Osteoblast (primary cell): ENCODE results near the gene CXCL6. TPM values are rescaled to one million over a fixed set of nuclear protein-coding genes. Genes with fewer than 3 reads are reported as not detected.
A peak's percentile ranks its signal among the peaks of the same experiment; 100 is the strongest.

Experiments used
- DNase-seq: peaks from one replicate; pipeline ENCODE4 v3.0.0; 2011; ENCODE audit warnings: low spot score, mixed read lengths; ENCODE audit not compliant: insufficient read length; ENCODE audit errors: missing footprints
- H2AFZ ChIP-seq: 2 replicates; pipeline ENCODE4 v1.6.0; 2011; ENCODE audit warnings: mild to moderate bottlenecking, low read length
- H3K27ac ChIP-seq: 2 replicates; pipeline ENCODE4 v1.5.1; 2011; ENCODE audit warnings: mild to moderate bottlenecking, low read depth, low read length, moderate library complexity
- H3K27me3 ChIP-seq: 2 replicates; pipeline ENCODE4 v1.6.0; 2012; ENCODE audit warnings: mild to moderate bottlenecking, control low read depth, inconsistent platforms, low read length, moderate library complexity; ENCODE audit not compliant: insufficient read depth
- H3K36me3 ChIP-seq: 2 replicates; pipeline ENCODE4 v1.5.1; 2011; ENCODE audit warnings: mild to moderate bottlenecking, low read length, control low read depth, moderate library complexity; ENCODE audit not compliant: insufficient read depth
- H3K4me1 ChIP-seq: 2 replicates; pipeline ENCODE4 v1.5.1; 2011; ENCODE audit warnings: mild to moderate bottlenecking, low read length, control low read depth, moderate library complexity; ENCODE audit not compliant: insufficient read depth
- H3K4me2 ChIP-seq: 2 replicates; pipeline ENCODE4 v1.6.0; 2011; ENCODE audit warnings: mild to moderate bottlenecking, low read length; ENCODE audit not compliant: insufficient read depth
- H3K4me3 ChIP-seq: fragments of 200-600 bp; sonication (generic); 3 replicates; pipeline ENCODE4 v1.5.1; 2012; ENCODE audit warnings: mild to moderate bottlenecking, low read length, inconsistent platforms; ENCODE audit not compliant: insufficient read depth
- H3K79me2 ChIP-seq: 2 replicates; pipeline ENCODE4 v1.6.0; 2012; ENCODE audit warnings: mild to moderate bottlenecking, low read length, control low read depth, inconsistent platforms; ENCODE audit not compliant: insufficient read depth
- H3K9me3 ChIP-seq: 2 replicates; pipeline ENCODE4 v1.5.1; 2011; ENCODE audit warnings: low read depth, low read length, control low read depth
- H4K20me1 ChIP-seq: 2 replicates; pipeline ENCODE4 v1.6.0; 2012; ENCODE audit warnings: mild to moderate bottlenecking, low read length, control low read depth; ENCODE audit not compliant: insufficient read depth
- CTCF ChIP-seq: IDR thresholded peaks from 2 replicates; pipeline ENCODE4 v1.5.1; 2011; ENCODE audit warnings: mild to moderate bottlenecking, low read depth, low read length, moderate library complexity; ENCODE audit errors: extremely low read depth
- total RNA-seq: library from RNA; depleted of rRNA; stranded (reverse); fragments of >200 nt; gene quantifications from 2 replicates; pipeline ENCODE4 v1.2.3, GENCODE V29; 2012

CXCL6 gene
- total RNA-seq, 1 donor: 1.1 TPM

- H3K4me2 ChIP-seq: peak within 1 kb of the TSS; percentile 82
- H3K4me1 ChIP-seq: peaks cover 18% of the 10 kb centered on the region
- no peaks in the 10 kb centered on the region for H4K20me1 ChIP-seq
- H2AFZ ChIP-seq: peak within 1 kb of the TSS; percentile 82
- H3K27ac ChIP-seq: no peak within 1 kb of the TSS
- no peak for DNase-seq
- no peak for TF ChIP-seq CTCF
- no peaks in the 10 kb centered on the region for H3K9me3 ChIP-seq
- H3K36me3 ChIP-seq: no peaks in the 10 kb centered on the region
- peak within 1 kb of the TSS; percentile 57 for H3K4me3 ChIP-seq
- peaks cover 2% of the 10 kb centered on the region for H3K27me3 ChIP-seq
- no peaks in the 10 kb centered on the region for H3K79me2 ChIP-seq
These were observed 16.8 kb downstream of the CXCL6 start, which contains the start of gene PF4V1 for GRCh38 chr4:73853246-73853704. Gene PF4V1 (plus strand): TSS chr4:73853296. CDS start chr4:73853363, 67 bp downstream.

- Histone ChIP-seq H2AFZ (no peak overlapping the region), H3K4me2 (peak overlapping the region; percentile 82), H4K20me1 (no peaks in the 10 kb centered on the region), H3K36me3 (no peaks in the 10 kb centered on the region), H3K27ac (no peak overlapping the region), H3K79me2 (no peaks in the 10 kb centered on the region), H3K9me3 (no peaks in the 10 kb centered on the region), H3K4me3 (peak overlapping the region; percentile 57), H3K4me1 (peaks cover 18% of the 10 kb centered on the region), H3K27me3 (peaks cover 2% of the 10 kb centered on the region)
- no peak for DNase-seq
- no peak for TF ChIP-seq CTCF
These were observed 17.4 kb downstream of the CXCL6 start for GRCh38 chr4:73853718-73854473.

GRCh38 chr4:73855406-73855805 lies 18.9 kb downstream of the CXCL6 start:
- Histone ChIP-seq H3K36me3 (no peaks in the 10 kb centered on the region), H3K9me3 (no peaks in the 10 kb centered on the region), H3K4me1 (peaks cover 28% of the 10 kb centered on the region), H4K20me1 (no peaks in the 10 kb centered on the region), H3K27me3 (peaks cover 2% of the 10 kb centered on the region), H3K4me3 (no peak overlapping the region), H3K79me2 (no peaks in the 10 kb centered on the region), H3K27ac (no peak overlapping the region), H3K4me2 (no peak overlapping the region), H2AFZ (no peak overlapping the region)
- no peak for TF ChIP-seq CTCF
- DNase-seq: no peak

GRCh38 chr4:73856518-73856917 lies 20.0 kb downstream of the CXCL6 start:
- no peak for DNase-seq
- H3K27ac ChIP-seq: peak overlapping the region; percentile 33
- no peak overlapping the region for H2AFZ ChIP-seq

More at GRCh38 chr4:73856518-73856917, 20.0 kb downstream of the CXCL6 start:
- H3K4me3 ChIP-seq: no peak overlapping the region
- no peak for TF ChIP-seq CTCF
- H3K4me1 ChIP-seq: peaks cover 28% of the 10 kb centered on the region
- no peaks in the 10 kb centered on the region for H4K20me1 ChIP-seq
- no peaks in the 10 kb centered on the region for H3K79me2 ChIP-seq
- no peaks in the 10 kb centered on the region for H3K9me3 ChIP-seq
- no peaks in the 10 kb centered on the region for H3K36me3 ChIP-seq
- H3K27me3 ChIP-seq: peaks cover 2% of the 10 kb centered on the region
- H3K4me2 ChIP-seq: no peak overlapping the region
